ENCODE results near the gene SETBP1. TPM values are rescaled to one million over a fixed set of nuclear protein-coding genes. Genes with fewer than 3 reads are reported as not detected.

The SETBP1 gene
- total RNA-seq, 1 experiment from 2014 or later: 0.23 TPM

DNA sequence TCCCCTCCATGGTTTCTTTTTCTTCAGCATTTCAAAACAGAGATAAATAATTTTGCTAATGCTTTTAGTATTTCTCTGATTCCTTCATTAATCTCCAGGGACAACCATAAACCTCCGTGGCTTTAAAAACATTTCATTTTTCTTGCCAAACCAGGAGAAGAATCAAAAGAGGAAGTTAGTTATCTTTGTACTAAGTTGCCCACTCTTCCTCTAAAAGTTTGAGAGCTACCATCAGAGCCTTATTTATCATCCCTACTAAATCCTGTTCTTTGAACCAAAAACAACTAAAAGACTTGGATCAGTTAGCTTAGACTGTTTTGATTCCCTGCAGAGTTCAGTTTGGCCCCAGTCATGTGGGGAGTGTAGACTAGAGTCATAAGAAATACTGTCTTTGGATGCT, 208.4 kb downstream of the SETBP1 start:
- BruUV-seq (replicated peaks): no TSS peak
- H3K4me1 ChIP-seq (ENCODE audit: control insufficient read depth, insufficient read depth, low read length): no peaks in the 10 kb centered on the region
- in situ Hi-C loops (cut with HindIII; ENCODE audit: low pct_unique_long_range_greater_than_20kb, low sequenced_read_pairs): no loop called here
- TF ChIP-seq, protein P1, sequence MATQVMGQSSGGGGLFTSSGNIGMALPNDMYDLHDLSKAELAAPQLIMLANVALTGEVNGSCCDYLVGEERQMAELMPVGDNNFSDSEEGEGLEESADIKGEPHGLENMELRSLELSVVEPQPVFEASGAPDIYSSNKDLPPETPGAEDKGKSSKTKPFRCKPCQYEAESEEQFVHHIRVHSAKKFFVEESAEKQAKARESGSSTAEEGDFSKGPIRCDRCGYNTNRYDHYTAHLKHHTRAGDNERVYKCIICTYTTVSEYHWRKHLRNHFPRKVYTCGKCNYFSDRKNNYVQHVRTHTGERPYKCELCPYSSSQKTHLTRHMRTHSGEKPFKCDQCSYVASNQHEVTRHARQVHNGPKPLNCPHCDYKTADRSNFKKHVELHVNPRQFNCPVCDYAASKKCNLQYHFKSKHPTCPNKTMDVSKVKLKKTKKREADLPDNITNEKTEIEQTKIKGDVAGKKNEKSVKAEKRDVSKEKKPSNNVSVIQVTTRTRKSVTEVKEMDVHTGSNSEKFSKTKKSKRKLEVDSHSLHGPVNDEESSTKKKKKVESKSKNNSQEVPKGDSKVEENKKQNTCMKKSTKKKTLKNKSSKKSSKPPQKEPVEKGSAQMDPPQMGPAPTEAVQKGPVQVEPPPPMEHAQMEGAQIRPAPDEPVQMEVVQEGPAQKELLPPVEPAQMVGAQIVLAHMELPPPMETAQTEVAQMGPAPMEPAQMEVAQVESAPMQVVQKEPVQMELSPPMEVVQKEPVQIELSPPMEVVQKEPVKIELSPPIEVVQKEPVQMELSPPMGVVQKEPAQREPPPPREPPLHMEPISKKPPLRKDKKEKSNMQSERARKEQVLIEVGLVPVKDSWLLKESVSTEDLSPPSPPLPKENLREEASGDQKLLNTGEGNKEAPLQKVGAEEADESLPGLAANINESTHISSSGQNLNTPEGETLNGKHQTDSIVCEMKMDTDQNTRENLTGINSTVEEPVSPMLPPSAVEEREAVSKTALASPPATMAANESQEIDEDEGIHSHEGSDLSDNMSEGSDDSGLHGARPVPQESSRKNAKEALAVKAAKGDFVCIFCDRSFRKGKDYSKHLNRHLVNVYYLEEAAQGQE (IDR thresholded peaks at IDR 0.05; ENCODE audit: insufficient read depth in 1 of 2, low read depth in 2 of 2, low read length in 1 of 2): no peak
- TF ChIP-seq SIN3A (IDR thresholded peaks at IDR 0.05; ENCODE audit: borderline replicate concordance, insufficient read depth, low read depth, low read length): no peak
- intact Hi-C loops (cut with micrococcal nuclease; ENCODE audit: unreplicated experiment): no loop called here
- no peaks in the 10 kb centered on the region for H3K27me3 ChIP-seq (ENCODE audit: control insufficient read depth, insufficient read depth, low read length)
- H3K27ac ChIP-seq (ENCODE audit: low read length): no peak overlapping the region
- CTCF ChIA-PET: no interaction called here
- no peaks in the 10 kb centered on the region for H3K9me3 ChIP-seq (ENCODE audit: control insufficient read depth, insufficient read depth, low read depth, low read length)
- no peaks in the 10 kb centered on the region for H3K36me3 ChIP-seq (ENCODE audit: control insufficient read depth, insufficient read depth, low read length)
- H3K4me3 ChIP-seq (ENCODE audit: low read depth in 2 of 2, low read length in 2 of 2): no peak overlapping the region
- ATAC-seq: no peak
- DNase-seq (ENCODE audit: low read depth, low spot score): no peak
- POLR2A ChIA-PET: no interaction called here

DNA sequence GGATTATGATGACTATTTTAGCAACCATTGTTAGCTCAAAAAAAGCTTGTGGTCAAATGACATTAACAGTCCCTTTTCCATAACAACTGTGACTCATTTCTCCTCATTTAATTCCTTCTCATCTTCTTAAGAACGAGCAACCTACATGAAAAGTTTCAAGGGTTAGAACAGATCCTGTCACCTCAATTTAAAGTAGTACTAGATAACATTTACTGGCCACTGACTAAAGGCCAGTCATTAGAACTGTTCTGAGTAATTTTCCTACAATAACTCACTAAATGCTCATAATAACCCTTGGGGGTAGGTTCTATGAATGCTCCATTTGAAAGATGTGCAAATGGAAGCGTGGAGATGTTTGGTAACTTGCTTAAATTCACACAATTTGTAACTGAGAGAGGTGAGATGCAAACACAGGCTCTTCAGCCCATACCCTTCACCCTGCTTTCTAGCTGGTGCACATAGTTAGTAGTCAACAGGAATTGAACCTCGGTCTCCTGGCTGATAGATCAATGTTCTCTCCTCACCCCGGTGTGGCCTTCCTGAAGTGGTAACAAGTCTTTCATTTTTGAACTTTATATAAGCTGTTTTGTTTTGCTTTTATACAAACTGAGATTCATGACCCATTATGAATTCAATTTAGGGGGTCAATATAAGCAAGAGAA, 212.5 kb downstream of the SETBP1 start:
- H3K27ac ChIP-seq (ENCODE audit: low read length): no peak overlapping the region
- ChIA-PET POLR2A (no interaction called here), CTCF (no interaction called here)
- no TSS peak for BruUV-seq (replicated peaks)
- H3K4me1 ChIP-seq (ENCODE audit: control insufficient read depth, insufficient read depth, low read length): no peaks in the 10 kb centered on the region
- H3K27me3 ChIP-seq (ENCODE audit: control insufficient read depth, insufficient read depth, low read length): no peaks in the 10 kb centered on the region
- ATAC-seq (no peak), DNase-seq (ENCODE audit: low read depth, low spot score) (no peak)
- no peak overlapping the region for H3K4me3 ChIP-seq (ENCODE audit: low read depth in 2 of 2, low read length in 2 of 2)
- no peak for TF ChIP-seq TCF7L2 (IDR thresholded peaks at IDR 0.05; ENCODE audit: low read depth, low read length)
- TF ChIP-seq, protein P1 (IDR thresholded peaks at IDR 0.05; ENCODE audit: insufficient read depth in 1 of 2, low read depth in 2 of 2, low read length in 1 of 2): no peak
- TF ChIP-seq CTCF (IDR thresholded peaks at IDR 0.05): no peak
- no peak for TF ChIP-seq POLR2AphosphoS5 (IDR thresholded peaks at IDR 0.05; ENCODE audit: low read depth, low read length)
- TF ChIP-seq SIN3A (IDR thresholded peaks at IDR 0.05; ENCODE audit: borderline replicate concordance, insufficient read depth, low read depth, low read length): no peak
- no peaks in the 10 kb centered on the region for H3K9me3 ChIP-seq (ENCODE audit: control insufficient read depth, insufficient read depth, low read depth, low read length)
- no peaks in the 10 kb centered on the region for H3K36me3 ChIP-seq (ENCODE audit: control insufficient read depth, insufficient read depth, low read length)
- in situ Hi-C loops (cut with HindIII; ENCODE audit: low pct_unique_long_range_greater_than_20kb, low sequenced_read_pairs): no loop called here
- intact Hi-C loops (cut with micrococcal nuclease; ENCODE audit: unreplicated experiment): no loop called here
